Colonic mucosa (tissue), 4 donors: ENCODE results near the gene STK31. TPM values are rescaled to one million over a fixed set of nuclear protein-coding genes. Genes with fewer than 3 reads are reported as not detected.

ENCODE experiments used
- DNase-seq: peaks from one replicate; pipeline ENCODE4 v3.0.0-alpha.2; 2020
- H3K27ac ChIP-seq: fragments of 200-600 bp; one replicate; pipeline ENCODE4 v1.8.0; 2021
- H3K27me3 ChIP-seq: fragments of 200-600 bp; one replicate; pipeline ENCODE4 v1.8.0; 2021
- H3K36me3 ChIP-seq: fragments of 200-600 bp; one replicate; pipeline ENCODE4 v1.8.0; 2021
- H3K4me1 ChIP-seq: fragments of 200-600 bp; one replicate; pipeline ENCODE4 v1.8.0; 2021; ENCODE audit warnings: mild to moderate bottlenecking
- H3K4me3 ChIP-seq: fragments of 200-600 bp; one replicate; pipeline ENCODE4 v1.8.0; 2021
- H3K9ac ChIP-seq, 2 donors: one replicate each; pipeline ENCODE4 v1.7.0; 2013; ENCODE audit warnings: control low read depth in 2 of 2, low read depth in 2 of 2, low read length in 2 of 2
- H3K9me3 ChIP-seq: fragments of 200-600 bp; one replicate; pipeline ENCODE4 v1.8.0; 2021
- intact Hi-C: fragments of 100-400 bp; cut with DNase I; formaldehyde crosslinking; loops from one replicate; pipeline ENCODE4 v1.14.1; 2022
- total RNA-seq, 2 donors: library from RNA; stranded (reverse); fragmentation: NEBNext Ultra II Directional in 1 of 2; extraction: Animal tissue kit (Norgen Biotek cat#: 25700) in 1 of 2; gene quantifications; one replicate each; pipeline ENCODE4 v1.2.1, GENCODE V29; 2021
- TF ChIP-seq, protein P1 (sequence below): fragments of 200-600 bp; IDR thresholded peaks from one replicate; pipeline ENCODE4 v1.8.0; 2022; ENCODE audit warnings: antibody characterized with exemption, mild to moderate bottlenecking
- donor health status: healthy.
- donor health status: DM: no; HTN: no; CAD: no.
- donor health status: DM: no; HTN: no; CAD: no.

STK31 gene
- total RNA-seq, 2 donors from 2014 or later: 0.77 to 0.96 TPM

DNA sequence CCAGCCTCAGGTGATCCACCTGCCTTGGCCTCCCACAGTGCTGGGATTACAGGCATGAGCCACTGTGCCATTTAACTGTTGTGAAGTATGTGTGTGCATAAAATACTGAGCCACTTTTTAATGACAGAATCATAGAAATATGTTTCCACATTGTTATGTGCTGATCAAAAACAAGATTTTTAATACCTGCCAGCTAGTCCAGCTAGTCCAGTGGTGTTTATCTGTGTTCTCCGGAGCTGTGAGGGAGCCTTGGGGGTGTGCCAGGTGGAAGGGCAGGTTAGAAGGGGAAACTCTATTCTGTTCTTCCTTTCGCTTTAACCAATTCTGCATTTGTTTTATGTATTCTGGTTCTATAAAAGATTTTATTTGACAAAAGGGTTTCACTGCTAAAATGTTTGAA is 23.0 kb upstream of the STK31 start:
- no peaks in the 10 kb centered on the region for H3K27me3 ChIP-seq
- no peak overlapping the region for H3K27ac ChIP-seq
- TF ChIP-seq, protein P1, sequence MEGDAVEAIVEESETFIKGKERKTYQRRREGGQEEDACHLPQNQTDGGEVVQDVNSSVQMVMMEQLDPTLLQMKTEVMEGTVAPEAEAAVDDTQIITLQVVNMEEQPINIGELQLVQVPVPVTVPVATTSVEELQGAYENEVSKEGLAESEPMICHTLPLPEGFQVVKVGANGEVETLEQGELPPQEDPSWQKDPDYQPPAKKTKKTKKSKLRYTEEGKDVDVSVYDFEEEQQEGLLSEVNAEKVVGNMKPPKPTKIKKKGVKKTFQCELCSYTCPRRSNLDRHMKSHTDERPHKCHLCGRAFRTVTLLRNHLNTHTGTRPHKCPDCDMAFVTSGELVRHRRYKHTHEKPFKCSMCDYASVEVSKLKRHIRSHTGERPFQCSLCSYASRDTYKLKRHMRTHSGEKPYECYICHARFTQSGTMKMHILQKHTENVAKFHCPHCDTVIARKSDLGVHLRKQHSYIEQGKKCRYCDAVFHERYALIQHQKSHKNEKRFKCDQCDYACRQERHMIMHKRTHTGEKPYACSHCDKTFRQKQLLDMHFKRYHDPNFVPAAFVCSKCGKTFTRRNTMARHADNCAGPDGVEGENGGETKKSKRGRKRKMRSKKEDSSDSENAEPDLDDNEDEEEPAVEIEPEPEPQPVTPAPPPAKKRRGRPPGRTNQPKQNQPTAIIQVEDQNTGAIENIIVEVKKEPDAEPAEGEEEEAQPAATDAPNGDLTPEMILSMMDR: no peak
- H3K4me1 ChIP-seq: no peaks in the 10 kb centered on the region
- H3K36me3 ChIP-seq: no peaks in the 10 kb centered on the region
- H3K9ac ChIP-seq: no peak overlapping the region
- DNase-seq: no peak
- H3K4me3 ChIP-seq: no peak overlapping the region
- intact Hi-C loops: no loop called here
- no peaks in the 10 kb centered on the region for H3K9me3 ChIP-seq

DNA sequence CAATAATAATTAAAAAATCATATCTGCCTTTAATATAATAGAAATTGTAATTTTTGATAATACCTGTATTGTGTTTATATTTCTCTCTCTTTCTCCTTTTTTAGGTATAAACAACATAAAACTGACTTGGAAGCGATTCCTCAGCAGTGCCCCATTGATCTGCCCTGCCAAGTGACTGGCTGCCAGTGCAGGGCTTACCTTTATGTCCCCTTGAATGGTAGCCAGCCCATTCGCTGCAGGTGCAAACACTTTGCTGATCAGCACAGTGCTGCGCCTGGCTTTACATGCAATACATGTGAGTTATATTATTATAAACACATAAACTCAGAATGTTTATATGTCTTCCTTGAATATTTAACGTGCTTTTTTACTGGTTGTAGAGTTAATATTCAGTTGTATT is 20.9 kb upstream of the STK31 start:
- Histone ChIP-seq H3K9ac (no peak overlapping the region), H3K36me3 (no peaks in the 10 kb centered on the region), H3K9me3 (no peaks in the 10 kb centered on the region), H3K4me3 (no peak overlapping the region), H3K27me3 (no peaks in the 10 kb centered on the region), H3K27ac (no peak overlapping the region), H3K4me1 (no peaks in the 10 kb centered on the region)
- TF ChIP-seq, protein P1: no peak
- DNase-seq: no peak
- intact Hi-C loops: no loop called here

DNA sequence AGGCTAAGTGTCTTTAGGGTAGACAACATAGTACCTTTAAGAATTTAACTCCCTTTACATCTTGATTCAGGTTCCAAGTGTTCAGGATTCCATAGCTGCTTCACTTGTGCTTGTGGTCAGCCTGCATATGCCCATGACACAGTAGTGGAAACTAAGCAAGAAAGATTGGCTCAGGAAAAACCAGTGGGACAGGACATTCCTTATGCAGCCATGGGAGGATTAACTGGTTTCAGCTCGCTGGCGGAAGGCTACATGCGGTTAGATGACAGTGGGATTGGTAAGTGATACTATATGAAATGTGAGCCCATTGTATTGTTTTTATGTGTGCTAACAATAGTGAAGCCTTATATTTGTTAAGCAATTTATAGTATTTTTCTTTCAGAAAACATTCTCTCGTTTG is 18.7 kb upstream of the STK31 start:
- DNase-seq: no peak
- Histone ChIP-seq H3K9ac (no peak overlapping the region), H3K36me3 (no peaks in the 10 kb centered on the region), H3K4me1 (no peaks in the 10 kb centered on the region), H3K9me3 (no peaks in the 10 kb centered on the region), H3K27me3 (no peaks in the 10 kb centered on the region), H3K27ac (no peak overlapping the region), H3K4me3 (no peak overlapping the region)
- TF ChIP-seq, protein P1: no peak
- intact Hi-C loops: no loop called here

DNA sequence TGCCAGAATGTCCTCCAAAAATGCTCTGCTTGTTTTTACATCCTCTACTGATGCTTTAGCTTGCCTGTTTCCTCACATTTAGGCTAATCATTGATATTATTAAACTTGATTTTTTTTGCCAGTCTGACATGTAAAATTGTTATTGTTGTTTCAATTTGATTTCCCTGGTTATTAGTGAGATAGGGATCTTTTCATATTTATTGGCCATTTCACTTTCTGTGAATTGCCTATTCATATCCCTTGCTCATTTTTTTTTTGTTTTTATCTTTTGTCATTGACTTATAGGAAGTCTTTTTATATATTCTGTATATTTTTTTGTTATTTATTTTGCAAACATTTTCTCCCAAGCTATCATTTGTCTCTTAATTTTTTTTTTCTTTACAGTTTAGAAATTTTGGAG is 16.8 kb upstream of the STK31 start:
- H3K27me3 ChIP-seq: no peaks in the 10 kb centered on the region
- no peaks in the 10 kb centered on the region for H3K36me3 ChIP-seq

DNA sequence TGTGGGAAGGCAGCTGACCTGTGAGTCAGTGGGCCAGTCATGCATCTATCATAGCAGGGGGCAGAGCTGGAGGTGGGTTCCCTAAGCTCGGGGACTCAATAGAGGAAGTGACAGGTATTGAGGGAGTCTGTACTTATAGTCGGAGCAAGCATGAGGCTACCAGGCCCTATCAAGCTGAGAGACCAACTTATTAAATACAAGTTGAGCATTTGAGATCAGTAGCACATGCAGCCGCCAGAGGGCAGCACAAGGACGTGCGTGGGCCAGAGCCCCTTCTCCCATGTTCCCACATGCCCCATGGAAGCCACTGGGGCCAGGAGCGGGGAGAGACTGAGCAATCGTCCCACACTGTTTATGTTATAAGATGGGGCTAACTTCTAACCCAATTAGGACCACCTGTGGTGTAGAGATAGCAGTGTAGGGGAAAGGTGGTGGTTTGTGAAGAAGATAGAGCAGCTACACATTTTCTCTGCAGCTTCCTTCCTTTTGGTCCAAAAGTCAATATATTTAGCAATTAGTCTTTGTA is 13.0 kb upstream of the STK31 start:
- H3K4me3 ChIP-seq: no peak overlapping the region
- DNase-seq: peak; percentile 56
- no peaks in the 10 kb centered on the region for H3K9me3 ChIP-seq
- intact Hi-C loops: no loop called here
- TF ChIP-seq, protein P1: peak; percentile 51
- no peaks in the 10 kb centered on the region for H3K27me3 ChIP-seq
- H3K27ac ChIP-seq: no peak overlapping the region
- H3K36me3 ChIP-seq: no peaks in the 10 kb centered on the region
- no peak overlapping the region for H3K9ac ChIP-seq
- H3K4me1 ChIP-seq: no peaks in the 10 kb centered on the region

More for the DNA sequence above, 16.8 kb upstream of the STK31 start:
- DNase-seq: no peak
- TF ChIP-seq, protein P1: no peak
- H3K27ac ChIP-seq: no peak overlapping the region
- no peaks in the 10 kb centered on the region for H3K9me3 ChIP-seq
- no peaks in the 10 kb centered on the region for H3K4me1 ChIP-seq
- H3K9ac ChIP-seq: no peak overlapping the region
- intact Hi-C loops: no loop called here
- no peak overlapping the region for H3K4me3 ChIP-seq
